Measurements from ENCODE around the gene TBL1XR1.
"Not testable (repeated sequence)": the region's sequence is repeated elsewhere in the genome, so short reads cannot be mapped to it uniquely, and the experiment has no call there.

TBL1XR1 gene

DNA sequence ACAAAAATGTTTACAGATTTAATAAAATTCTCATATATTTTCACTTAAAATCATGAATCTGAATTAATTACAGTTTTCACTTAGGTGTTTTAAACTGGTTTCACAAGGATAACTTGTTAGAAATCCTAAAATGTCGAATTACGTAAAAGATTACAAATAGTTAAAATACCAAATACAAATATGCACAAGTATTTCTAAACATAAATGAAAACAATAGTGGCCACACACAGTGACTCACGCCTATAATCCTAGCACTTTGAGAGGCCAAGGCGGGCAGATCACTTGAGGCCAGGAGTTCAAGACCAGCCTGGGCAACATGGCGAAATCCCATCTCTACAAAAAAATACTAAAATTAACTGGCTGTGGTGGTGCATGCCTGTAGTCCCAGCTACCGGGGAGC, 10.9 kb upstream of the TBL1XR1 start:
- no peak for DNase-seq

DNA sequence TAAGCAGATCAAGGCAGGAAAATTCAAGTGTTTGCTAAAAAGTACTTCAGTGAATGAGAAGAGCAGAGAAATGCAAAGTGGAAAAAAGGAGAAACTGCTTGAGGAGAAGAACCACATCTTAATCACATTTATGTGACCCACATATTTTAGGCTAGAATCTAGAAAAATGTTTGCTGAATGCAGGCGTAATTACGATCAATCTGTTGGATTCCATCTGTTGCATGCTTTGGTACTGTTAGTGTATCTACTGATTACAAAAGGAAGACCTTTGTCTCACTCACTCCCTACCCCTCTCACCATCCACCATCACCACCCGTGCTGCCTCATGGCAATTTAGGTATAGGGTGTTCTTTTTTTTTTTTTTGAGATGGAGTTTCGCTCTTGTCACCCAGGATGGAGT, 9.7 kb upstream of the TBL1XR1 start:
- DNase-seq = no peak

DNA sequence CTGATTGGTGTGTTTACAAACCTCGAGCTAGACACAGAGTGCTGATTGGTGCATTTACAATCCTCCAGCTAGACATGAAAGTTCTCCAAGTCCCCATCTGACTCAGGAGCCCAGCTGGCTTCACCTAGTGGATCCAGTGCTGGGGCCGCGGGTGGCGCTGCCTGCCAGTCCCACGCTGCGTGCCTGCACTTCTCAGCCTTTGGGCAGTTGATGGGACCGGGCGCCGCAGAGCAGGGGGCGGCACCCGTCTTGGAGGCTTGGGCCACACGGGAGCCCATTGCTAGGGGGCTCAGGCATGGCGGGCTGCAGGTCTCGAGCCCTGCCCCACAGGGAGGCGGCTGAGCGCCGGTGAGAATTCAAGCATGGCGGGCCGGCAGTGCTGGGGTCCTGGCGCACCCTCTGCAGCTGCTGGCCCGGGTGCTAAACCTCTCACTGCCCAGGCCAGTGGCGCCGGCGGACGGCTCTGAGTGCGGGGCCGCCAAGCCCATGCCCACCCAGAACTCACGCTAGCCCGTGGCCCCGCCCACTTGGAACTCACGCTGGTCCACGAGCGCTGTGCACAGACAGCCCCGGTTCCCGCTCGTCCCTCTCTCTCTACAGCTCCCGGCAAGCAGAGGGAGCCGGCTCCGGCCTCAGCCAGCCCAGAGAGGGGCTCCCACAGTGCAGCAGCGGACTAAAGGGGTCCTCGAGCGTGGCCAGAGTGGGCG, 6.6 kb upstream of the TBL1XR1 start:
- no peak for DNase-seq

DNA sequence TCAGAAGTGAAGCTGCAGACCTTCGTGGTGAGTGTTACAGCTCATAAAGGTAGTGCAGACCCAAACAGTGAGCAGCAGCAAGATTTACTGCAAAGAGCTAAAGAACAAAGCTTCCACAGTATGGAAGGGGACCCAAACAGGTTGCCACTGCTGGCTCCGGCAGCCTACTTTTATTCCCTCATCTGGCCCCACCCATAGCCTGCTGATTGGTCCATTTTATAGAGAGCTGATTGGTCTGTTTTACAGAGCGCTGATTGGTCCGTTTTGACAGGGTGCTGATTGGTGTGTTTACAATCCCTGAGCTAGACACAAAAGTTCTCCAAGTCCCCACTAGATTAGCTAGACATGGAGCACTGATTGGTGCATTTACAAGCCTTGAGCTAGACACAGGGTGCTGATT, 5.7 kb upstream of the TBL1XR1 start:
- DNase-seq = not testable (repeated sequence)

DNA sequence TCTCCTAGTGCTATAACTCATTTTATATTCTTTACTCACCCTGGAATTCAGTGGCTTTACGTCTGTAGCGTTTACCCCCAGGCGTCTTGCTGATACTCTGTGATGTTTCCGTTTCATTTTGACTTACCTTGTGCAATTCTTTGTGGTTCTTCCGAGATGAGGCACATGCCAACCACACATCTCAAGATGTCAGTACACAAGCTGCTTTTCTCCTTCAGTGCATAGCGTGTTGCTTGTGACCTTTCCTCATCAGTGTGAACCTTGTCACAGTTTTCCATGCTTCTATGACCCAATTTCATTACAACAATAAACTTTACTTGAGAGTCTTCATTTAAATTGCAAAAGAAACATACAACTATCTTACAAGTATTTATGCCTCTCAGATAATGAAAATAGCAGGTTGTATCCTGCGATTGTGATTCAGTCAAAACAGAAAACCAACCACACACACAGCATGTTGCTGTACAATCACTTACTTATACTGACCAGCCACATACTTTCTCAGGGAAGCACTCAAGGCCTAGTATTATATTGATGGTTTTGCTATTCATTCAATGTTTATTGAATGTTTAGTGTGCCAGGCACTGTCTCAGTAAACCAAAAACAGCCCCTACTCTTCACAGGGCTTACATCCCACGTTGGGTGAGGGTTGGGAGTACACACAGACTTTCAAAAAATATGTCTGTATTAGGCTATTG, 4.6 kb upstream of the TBL1XR1 start:
- no peak for DNase-seq

DNA sequence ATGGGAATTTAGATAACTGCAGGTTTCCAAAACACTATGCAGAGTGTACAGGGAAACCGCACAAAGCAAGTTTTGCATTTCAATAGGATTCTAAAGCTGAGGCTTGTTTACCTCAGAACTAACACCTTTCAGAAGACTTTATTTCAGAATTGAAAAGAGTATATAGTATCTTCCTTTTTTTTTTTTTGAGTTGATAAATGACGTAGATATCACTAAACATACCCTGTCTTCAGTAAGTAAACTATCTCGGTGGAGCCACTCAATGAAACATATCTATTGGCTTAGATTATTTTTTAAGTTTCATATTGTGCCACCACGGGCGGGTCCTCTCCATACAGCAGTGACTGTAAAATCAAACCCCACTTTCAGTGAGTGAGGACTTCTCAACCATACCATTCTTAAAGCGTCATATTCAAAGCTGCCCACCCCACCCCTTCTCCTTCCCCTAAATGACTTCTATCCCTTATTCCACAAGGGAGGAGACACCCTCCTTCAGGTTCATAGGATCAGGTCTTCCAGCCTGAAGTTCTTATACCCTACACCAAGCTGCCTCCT, 2.0 kb upstream of the TBL1XR1 start:
- no peak for DNase-seq

DNA sequence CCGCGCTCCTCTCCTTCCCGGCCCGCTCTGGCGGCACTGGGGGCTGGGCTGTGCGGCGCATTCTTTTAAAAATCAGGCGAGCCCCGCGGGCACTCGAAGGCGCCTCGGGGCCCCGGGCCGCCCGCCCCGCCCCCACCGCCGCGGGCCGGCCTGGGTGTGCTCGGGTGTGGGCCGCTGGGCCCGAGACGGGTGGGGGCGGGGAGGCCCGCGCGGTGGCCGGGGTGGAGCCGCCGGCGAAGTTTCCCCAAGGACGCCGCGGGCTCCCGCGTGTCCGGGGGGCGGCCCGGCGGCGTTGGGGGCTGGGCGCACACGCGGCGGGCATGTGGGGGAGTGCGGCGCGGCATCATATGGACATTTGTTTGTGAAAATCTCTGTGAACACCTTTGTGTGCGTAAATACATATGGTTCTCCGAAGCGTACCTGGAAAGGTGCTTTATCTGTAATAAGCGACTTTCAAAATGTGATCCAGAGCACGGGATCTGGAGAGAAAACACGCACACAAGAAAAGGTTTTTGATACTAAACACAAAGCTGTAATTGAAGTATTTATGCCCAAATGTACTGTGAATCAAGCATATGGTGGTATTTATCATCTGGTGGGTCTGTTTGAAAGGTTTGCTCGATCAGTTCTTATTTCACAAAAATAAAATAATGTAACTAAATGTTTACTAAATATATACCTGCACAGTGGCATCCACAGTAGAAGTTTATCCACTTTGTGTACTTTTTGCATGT, 612 bp upstream of the TBL1XR1 start:
- DNase-seq = no peak

DNA sequence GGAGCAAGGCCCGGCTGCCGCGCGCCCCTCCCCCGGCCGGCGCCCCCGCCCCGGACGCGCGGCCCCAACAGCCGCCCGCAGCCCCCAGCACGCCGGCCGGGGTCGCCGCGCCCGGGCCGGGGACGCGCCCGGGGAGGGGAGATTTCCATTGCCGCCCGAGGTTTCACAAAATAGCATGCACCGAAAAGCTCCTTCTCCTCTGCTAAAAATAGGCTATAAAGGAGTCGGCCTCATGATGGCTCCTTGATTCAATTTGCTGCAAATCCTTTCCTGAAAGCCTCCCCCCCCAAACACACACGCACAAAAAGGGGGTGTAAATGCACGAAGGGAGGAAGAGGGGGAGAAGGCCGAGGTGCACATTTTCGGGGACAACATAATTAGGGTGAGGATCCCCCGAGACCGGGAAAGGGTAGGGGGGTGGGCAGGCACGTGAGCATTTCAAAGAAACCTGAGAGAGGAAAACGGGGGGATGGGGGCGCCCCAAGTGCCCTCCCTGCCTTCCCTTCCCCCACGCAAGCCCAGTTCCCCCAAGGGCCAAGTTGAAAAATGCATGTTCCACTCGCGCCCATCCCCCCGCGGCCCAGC, 734 bp downstream of the TBL1XR1 start:
- no peak for DNase-seq

DNA sequence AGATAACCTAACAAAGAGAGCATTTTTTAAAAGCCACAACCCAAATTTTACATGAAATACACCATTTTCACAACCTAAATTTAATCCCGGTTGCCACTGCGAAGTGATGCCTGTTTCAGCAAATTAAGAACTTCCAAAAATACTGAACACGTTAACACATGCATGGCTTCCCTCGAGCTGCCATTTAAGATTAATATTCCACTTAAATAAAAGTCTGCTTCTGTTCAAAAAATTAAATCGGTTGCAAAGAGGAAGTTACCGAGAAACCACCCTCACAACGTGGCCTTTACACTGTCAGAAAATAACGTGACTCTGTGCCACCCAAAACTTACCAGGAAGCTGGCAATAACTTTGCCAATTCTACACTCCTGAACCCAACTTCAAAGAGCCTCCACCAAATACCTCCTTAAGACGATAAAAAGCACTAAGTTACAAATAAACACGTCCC, 1.2 kb downstream of the TBL1XR1 start:
- no peak for DNase-seq

DNA sequence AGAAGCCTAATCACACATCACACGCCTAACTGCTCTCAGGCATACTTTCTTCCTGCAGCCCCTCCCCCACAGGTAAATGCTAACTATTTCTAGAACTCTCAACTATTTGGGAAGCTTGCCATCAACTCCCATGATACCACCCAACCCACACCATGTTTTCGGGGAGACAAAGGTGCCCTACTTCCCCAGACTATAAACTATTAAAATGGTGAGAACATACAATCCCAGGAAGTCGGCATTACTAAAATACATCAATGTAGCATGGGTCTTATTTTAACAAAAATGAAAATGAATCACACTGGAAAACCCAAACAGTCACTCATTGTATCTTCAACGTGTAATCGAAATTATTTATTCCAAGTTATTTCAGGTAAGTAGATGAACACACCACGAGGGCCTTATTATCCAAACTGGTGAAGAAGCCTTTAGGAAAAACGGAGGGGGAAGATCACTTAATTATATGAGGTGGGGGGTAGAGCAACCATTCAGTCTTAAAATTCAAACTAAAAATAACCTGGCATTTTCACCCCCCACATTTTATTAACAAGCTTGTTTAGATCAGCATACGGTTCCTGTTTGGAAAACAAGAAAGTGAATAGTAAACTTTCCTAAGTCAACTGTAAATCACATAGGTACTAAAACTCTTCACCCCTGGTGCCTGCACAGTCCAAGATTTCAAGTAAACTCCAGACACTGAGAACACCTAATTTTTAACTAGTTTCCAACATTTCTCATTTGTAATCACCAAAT, 1.9 kb downstream of the TBL1XR1 start:
- no peak for DNase-seq

DNA sequence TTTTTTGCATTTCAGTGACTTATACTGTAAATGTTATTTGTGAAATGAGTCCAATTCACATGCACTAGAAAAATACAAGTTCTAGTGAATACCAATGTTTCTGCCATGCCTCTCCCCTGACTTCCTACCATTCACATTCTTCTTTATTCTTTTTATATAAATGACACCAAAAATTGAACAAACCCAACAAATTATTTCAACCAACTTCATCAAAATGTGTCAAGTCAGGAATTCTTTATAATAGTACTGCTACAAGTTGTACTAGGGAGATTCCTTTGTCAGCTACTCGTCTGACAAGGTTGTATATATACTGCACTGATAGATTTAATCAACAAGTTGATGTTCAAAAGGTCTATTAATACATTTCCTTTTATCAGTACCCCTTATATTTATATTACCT, 3.0 kb downstream of the TBL1XR1 start:
- DNase-seq = no peak

DNA sequence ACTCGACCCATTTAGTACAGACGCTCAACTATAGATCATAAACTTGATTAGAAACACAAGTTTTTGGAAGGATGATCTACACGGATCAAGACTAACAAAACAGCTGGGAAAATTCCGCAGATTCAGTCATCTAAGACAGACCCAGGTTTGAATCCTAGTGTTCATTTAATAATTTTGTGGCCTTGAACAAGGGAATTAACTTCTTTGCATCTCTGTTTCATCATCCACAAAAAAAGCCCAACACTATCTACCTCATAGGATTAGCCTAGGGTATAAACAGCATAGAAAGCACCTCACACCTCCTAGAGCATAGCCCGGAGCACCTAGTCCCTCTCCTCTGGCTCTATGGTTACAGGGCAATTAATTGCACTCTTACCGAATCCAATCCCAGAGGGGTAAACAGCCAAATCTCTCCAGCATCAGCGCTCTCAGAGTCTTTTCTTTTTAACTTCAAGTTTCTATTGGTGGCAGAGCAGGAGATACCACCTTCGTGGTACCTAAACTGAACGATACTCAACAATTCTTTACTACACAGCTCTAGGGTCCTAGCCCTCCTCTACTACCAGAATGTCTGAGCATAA, 3.5 kb downstream of the TBL1XR1 start:
- no peak for DNase-seq

DNA sequence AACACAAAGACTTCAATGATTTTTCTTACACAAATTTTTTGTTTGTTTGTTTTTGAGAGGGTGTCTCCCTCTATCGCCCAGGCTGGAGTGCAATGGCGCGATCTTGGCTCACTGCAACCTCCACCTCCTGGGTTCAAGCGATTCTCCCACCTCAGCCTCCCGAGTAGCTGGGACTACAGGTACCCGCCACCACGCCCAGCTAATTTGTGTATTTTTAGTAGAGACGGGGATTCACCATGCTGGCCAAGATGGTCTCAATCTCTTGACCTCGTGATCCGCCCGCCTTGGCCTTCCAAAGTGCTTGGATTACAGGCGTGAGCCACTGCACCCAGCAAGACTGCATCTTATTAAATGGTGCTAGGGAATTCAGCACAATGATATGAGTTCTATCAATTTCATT, 4.0 kb downstream of the TBL1XR1 start:
- not testable (repeated sequence) for DNase-seq

DNA sequence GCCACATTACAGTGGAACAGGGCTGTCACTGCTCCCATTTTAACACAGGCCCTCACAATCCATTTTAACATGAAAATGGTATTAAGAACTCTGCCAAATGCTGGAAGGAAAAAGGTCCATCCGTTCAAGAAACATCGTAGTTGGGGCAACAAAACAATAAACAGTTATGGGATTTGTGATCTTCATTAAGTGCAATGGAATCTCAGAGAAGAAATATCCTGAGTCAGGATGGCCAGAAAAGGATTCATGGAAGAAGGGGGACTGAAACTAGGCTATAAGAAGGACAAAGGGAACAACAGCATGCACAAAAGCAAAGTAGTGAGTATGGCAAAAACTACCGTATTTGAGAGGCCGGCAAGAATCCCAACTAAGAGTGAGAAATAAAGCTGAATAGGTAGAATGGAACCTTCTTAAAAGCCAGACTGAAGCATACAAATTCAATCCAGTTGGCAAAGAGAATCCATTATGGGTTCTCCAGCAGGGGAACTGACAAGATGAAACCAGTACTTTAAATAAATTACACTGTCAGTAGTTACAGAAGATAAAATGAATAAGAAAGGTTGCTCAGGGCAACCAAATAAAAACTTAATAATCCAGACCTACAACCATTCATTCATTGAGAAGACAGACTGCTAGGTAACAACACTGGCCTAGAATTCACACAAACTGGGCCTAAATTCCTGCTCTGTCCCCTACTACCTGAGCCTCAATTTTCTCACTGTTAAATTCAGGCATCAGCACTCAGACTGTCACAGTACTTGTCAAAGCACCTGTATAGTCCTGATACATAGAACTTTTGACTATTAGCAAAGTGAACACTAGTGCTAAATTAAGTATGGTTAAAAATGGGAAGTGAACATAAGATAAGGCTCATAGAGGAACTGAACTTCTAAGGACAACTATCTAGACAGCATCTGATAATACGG, 6.3 kb downstream of the TBL1XR1 start:
- DNase-seq = no peak

DNA sequence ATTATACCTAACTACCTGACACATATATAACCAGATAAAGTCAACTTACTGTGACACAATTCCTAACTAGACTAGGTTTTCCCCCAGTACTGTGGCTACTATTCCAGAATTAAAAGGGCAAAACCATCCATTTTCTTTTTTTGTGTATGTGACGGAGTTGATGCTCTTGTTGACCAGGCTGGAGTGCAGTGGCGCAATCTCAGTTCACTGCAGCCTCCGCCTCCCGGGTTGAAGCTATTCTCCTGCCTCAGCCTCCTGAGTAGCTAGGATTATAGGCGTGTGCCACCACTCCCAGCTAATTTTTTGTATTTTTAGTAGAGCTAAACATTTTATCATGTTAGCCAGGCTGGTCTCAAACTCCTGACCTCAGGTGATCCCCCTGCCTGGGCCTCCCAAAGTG, 7.1 kb downstream of the TBL1XR1 start:
- not testable (repeated sequence) for DNase-seq

DNA sequence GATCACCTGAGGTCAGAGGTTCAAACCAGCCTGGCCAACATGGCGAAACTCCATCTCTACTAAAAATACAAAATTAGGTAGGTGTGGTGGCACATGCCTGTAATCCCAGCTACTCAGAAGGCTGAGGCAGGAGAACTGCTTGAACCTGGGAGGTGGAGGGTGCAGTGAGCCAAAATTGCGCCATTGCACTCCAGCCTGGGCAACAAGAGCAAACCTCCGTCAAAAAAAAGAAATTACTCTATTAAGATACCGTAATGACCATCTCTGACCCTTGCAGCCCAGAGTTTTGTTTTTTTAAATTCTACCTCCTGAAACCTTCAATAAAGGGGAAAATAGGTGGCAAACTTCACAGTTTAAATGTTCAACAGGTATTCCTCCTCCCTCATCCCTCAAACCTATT, 9.0 kb downstream of the TBL1XR1 start:
- not testable (repeated sequence) for DNase-seq

DNA sequence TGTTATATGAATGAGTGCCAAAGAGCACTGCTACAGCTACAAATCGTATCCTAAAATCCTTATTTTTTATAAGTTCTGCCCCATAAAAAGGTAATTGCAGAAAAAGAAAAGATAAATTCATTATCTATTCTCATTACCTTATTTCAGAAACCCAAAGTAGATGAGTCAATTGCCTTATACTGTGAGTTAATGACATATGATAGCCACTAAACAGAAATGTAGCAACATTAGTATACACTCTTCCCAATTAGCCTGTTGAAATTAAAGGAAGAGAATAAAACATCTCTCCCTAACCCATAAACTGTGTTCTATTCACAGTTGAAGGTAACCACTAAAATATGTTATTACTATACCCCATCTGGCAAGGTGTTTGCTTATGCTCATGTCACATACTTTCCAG, 11.0 kb downstream of the TBL1XR1 start:
- DNase-seq = no peak

DNA sequence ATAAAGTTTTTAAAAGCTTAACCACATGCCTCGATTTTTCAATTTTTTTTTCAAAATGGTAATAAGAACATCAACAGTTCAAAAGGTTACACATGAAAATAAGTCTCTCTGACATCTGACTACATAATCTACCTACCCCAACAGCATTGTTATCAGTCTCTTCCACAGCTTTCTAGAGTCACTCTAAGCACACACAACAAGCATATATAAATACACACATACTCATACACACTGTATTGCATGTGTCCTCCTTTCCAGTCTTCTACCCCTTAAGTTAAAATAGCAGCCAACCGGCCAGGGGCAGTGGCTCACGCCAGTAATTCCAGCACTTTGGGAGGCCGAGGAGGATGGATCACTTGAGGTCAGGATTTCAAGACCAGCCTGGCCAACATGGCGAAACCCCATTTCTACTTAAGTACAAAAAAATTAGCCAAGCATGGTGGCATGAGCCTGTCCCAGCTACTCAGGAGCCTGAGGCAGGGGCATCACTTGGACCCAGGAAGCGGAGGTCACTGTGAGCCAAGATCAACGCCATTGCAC, 12.2 kb downstream of the TBL1XR1 start:
- no peak for DNase-seq

DNA sequence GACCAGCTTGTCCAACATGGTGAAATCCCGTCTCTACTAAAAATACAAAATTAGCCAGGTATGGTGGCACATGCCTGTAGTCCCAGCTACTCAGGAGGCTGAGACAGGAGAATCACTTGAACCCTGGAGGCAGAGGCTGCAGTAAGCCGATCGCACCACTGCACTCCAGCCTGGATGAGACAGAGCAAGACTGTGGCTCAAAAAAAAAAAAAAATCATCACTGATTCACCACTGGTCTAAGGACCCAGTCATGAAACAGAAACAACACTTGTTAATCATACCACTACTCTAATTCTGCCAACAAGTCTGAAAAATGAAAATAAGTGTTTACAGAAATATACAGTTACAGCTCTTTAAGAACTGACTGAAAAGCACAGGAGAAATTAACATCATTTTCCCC, 12.7 kb downstream of the TBL1XR1 start:
- not testable (repeated sequence) for DNase-seq

DNA sequence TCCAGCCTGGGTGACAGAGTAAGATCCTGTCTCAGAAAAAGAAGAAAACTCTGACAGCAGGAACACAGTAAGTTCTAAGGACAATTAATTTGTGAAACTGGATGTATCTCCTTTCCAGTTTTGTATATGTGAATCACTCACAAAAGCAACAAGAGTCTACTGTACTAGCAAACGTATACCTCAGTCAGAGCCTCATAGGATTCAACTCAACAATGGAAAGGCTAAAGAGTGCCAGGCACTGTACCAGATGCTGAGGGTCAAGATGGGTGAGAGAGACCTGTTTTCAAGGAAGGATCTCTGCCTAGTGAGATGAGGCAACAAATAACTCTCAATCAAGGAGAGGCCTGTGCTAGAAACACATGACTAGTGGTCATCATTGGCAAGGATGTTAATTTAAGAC, 14.9 kb downstream of the TBL1XR1 start:
- DNase-seq = no peak

DNA sequence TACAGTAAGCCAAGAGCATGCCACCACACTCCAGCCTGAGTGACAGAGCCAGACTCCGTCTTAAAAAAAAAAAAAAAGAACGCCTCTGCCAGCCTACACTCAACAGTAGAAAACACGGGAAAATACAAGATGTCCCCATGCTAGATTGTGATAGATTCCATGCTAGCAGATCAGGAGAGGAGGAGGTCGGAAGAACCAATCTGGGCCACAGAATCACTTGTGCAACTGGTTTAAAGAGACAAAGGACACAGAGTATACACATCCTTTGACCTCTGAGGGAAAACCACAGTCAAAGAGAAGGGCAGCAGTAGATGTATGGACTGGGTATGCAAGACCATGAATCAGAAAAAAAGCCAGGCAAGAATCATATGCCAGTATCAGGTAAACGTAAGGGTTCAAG, 15.9 kb downstream of the TBL1XR1 start:
- DNase-seq = no peak

All from cortex of kidney (tissue), 1 donor.